ENCODE data around the gene DNAH14.

The DNAH14 gene

DNA sequence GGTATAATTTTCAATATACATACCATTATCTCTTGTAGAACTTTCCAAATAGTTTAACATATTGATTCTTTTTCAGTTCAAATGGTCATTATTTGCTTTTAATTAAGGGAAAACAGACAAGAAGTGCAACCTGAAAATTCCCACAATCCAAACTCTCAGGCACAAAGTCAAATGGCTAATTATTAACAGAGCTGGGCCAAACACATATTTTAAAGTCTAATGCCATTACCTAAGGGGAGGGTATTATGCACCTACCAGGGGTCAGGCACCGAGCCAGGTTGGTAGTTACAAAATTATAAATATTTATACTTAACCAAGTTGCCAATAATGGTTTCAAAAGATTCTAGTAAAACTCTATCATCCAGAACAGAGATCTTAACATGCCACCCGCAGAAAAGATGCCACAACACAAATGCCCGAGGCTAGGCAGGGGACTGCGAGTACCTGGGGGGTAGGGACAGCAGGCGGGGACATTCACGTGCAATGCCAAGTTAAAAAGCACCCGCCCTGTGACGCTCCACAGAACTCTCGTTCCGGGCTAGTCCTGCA is 483.4 kb downstream of the DNAH14 start:
- DNase-seq, result no peak

DNA sequence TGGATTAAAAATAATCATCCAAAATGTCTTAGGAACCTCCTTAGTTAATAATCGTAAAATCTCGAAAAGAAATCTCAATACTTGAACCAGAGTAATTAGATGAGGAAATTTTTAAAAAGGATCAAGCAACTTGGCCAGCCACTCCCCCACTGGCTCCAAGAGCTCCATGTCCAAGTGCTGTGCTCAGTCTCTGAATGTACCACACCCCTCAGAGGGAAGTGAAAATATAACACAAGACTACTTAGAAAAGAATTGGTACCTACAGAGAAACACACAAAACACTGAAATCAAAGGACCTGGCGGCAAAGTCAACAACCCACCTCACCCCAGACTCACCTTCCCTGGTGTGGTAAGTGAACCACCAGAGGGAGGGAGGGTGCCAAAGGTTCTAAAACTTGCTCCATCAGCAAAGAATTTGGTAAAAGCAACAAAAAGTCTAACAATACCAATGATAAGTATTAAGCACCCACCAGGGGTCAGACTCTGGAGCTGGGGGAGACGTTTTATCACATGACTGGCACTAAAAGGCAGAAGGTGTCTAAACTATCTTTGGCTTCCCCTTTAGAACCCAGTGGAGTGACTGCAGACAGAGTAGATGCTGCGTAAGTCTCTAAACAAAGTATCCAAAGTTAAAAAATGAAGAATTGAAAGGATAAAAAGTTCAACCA is 484.4 kb downstream of the DNAH14 start:
- DNase-seq, result no peak

DNA sequence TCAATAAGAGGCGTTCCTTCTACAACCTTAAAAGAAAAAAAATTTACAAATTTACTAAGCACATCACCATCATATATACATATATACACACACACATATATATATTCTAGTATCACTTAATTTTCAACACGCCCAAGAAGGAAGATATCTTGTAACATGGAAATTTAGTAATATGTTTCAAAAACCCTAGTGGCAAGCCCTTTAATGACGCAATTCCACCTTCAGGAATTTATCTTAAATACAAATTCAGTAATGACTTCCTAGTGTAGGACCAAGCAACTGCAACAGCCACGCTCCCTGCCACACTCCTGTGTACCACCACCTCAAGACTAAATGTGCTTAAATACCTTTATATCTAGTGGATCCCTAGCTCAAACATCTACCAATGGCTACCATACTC is 485.8 kb downstream of the DNAH14 start:
- DNase-seq, result no peak

DNA sequence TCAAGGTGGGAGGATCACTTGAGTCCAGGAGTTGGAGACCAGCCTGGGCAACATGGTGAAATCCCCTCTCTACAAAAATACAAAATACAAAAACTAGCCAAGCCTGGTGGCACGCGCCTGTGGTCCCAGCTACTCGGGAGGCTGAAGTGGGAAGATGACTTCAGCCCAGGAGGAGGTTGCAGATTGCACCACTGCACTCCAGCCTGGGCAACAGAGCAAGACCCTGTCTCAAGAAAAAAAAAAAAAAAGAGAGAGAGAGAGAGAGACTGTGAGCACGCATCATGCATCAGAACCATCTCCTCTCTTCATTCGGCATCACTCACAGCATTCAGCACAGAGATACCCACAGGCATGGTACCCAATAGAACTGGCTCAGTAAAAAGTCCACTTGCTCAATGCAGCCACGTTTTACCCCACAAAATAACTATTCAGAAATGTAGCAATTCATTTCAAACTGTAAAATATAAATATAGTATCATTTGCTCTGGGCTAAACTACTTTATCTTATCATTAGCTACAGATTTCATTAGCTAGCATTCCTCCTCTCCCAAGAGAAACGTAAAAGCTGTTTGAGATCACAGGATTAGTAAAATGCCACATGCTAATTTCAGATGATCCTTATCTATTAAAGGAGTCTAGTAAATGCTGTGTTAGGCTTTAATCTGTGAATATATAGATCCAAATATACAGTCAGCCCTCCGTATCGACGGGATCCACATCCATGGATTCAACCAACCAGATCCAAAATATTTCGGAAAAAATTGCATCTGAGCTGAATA is 486.7 kb downstream of the DNAH14 start:
- no peak for DNase-seq

DNA sequence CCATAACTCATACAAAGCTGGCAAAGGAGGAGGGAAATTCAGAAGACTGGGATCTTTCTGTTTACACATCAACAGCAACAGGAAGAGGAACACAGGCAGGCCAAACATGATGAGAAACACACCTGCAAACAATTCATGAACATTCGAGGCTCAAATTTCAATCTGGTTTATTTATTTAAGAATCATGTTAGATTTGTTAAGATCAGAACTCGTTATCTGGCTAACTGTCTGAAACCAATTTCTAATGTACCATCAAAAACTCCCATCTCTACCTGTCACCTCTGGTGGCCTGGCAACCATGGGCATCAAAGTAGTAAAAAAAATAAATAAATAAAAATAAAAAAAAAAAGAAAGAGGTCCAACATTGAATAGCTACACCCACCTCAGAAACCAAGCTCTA is 488.6 kb downstream of the DNAH14 start:
- no peak for DNase-seq

DNA sequence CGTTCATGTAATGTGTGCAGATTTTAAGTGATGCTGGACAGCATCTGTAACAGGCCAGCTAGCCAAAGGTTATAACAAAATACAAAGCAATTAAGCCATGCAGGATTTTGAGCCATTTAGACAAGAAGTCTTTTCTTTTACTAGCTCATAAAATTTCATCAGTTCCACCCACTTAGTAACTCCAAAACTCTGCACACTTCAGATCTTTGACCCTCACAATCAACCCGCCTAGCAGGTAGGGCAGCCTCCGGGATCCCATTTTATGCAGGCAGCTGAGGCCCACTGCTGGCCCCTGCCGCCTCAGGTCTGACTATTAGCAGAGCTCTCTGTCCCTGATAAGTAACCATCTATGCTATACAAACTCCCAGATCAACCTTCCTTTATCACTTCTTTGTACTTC is 489.1 kb downstream of the DNAH14 start:
- DNase-seq, result no peak

DNA sequence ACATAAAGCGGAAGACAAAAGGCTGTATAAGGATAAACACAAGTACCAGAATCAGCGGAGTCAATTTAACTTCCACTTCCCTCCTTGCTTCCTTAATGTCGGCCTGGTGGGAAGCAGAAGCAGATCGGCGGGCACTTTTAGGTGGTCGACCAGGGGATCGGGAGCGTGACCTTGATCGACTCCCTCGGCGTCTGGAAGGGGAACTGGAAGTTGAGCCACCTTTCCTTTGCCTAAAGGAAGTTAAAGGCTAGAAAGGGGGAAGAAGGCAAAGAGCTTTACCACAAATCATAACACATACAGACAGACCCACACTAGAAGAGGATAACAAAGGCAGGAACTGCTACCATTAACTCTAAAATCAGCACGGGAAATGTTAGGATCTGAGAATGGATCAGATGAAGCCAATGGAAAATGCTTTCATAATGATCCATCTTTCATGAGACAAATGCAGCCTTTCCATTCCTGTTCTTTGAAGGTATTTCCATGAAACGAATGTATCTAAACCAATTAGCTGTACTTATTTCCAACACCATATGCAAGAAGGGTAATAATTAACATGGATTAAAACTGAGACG is 492.6 kb downstream of the DNAH14 start:
- no peak for DNase-seq

DNA sequence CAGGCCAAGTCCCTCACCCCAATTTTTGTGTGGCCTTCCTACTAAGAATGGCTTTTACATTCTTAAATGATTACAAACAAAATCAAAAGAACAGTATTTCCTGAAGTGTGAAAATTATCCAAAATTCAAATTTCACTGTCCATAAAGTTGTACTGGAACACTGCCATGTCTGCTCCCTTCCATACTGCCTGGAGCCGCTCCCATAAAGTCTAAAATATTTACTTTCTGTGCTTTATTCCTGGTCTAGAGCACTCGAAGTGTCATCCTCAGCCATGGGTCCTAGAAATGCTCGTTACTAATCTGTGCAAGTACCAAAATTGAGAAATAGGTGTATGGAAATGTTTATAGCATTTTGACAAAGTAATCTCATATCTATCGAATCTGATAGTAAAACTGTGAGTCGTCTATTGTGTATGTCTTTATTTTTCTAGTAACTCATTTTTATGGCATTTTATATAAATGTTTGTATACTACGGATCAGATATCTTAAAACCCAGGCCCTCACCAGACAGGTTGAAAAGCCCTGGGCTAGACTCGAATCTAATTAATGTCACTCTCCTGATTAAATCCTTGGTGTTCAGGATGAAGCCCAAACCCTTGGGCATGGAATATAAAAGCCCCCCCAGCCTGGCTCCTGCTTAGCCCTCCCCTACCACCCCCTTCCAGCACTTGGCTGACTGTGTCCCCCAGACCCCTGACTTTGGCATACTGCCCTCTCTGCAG is 493.5 kb downstream of the DNAH14 start:
- no peak for DNase-seq

DNA sequence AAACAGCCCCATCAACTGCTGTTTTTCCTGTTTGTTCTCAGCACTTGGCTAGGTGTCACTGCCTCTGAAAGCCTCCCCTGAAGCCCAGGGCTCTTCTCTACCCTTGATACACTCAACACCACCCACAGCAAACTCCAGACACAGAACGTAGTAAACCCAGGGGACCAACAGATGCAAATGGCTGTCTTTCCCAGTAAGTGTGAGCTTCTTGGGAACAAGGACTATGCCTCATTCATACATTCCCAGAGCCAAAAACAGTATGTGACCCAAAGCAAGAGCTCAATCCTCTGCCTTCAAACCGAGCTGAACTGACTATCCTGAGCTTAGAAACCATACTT is 494.0 kb downstream of the DNAH14 start:
- no peak for DNase-seq

DNA sequence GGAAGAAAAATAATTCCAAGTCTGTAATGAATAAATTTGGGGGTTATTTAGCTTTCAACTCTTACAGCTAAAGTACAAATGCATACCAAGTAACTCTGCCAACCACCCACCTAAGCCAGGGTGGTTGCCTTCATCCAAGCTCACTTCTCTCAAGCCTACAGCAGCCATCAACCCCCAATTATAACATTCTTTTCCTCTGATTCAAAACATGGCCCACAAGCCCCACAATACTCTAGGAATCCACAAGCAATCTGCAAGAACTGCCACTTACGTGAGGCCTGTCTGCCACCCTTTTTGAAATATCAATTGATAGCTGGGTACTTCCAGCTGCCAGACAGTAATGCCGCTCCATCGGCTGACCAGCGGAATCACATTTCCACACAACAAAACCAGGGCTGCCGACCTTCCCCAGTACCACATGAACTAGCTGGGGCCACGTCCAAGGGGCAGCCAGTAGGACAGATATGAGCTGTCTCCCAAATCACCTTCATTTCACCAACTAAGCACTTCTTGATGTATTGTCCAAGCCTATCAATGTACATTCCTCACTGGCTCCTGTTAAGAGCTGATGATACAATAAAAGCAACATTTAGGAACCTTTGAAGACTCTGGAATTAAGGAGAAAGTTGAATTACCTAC is 495.2 kb downstream of the DNAH14 start:
- DNase-seq, result no peak

DNA sequence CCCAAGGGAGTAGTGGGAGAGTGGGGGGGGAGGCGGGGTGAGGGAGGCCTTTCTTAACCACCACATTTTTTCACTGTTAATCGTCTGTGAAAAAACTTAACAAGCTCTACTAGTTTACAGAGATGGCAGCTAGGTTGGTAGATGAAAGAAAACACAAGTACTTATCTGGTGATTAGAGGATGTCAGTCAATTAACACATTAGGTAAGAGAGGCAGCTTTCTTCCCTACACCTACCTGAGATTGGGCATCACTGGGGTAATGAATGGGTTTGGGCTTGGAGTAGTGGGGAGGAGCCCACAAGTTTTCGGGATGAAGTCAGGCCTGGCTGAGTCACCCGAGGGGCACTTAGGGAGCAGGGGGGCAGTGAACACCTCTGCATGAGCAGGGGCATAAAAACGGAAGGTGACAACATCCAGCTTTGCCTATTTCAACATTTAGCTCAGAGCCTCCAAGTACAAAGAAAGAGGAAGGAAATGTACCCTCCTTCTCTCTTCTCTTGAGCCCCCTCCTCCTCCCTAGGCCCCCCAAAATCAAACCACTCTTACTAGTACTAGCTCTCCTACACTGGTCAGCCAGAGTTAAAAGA is 495.8 kb downstream of the DNAH14 start:
- DNase-seq, result no peak

DNA sequence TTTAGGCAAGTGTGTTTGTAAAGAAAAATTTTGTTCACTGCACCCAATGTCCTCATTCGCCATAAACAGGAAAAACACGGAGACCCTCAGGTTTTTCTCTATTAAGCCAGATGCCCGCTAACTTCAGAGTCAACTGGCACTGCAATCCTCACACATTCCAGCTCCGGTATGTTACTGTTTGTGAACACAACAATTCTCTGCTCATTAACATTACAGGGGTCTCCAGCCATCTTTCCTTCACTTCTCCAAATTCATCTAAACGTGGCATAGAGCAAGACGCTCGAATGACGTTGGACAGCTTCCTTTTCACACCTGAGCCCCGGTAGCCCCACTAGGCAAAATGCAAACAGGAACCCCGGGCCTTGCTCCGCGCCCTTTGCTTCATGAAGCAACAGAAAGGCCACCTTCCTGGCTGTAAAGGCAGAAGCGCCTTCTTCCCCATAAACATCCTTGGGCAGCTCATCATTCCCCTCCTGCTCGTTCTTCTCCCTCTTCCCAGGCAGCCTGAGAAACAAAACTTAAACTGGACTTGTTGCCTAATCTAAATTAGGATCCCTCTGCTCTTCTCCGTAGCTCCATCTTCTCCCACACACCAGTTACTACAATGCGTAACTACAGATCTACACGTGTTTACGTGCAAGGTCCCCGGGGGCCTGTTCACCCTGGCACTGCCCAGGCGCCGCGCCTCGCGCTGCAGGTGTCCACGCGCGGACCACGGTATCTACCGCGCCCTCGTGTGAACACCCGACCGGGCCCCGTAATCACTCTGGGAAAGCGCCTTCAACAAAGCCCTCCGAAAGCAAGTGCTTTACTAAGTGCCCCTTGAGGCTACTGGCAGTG is 497.1 kb downstream of the DNAH14 start:
- DNase-seq, result peak in 3 of 5 donors; percentile 13 to 46 (median 21)

DNA sequence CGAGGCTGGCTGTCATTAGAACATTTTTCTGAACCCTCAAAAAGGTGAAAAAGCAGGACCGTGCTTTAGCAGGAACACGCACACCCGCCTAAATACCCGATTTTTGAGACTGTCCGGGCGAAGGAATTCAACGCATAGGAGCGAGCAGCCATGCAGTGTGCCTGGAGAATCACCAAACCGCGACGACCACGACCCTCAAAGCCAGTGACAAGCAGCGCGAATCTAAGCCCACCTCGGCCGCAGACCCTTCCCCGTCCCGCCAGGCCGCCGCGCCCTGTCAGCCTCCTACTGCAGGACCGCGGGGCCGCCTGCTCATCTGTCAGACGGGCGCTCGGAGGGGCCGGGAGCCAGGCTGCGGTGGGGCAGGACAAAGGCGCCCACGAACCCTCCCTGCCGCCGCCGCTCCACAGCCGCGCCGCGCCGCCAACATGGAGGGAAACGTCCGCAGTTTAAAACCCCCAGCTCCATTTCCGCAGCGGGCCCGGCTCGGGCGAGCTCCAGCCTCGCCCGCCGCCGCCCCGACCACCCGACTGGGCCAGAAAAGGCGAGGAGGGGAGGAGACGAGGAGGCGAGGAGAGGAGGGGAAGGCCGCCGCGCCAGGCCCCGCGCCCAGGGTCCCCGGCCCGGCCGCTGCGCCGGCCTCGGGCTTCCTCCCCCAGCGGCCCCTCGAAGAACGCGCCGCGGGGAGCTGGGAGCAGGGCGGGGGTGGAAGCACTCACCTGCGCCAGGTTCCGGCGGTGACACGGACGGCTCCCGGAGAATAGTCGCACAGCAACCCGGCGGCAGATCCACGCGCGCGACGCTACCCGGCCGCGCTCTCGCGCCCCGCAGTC is 498.0 kb downstream of the DNAH14 start, which contains the start of gene LBR:
Gene LBR, minus strand, starts transcription at position 804 of the 833 bp plus-strand sequence. CDS start 3,963 bp downstream, outside the sequence.
- peak in 2 of 5 donors; percentile 33 to 40 for DNase-seq

DNA sequence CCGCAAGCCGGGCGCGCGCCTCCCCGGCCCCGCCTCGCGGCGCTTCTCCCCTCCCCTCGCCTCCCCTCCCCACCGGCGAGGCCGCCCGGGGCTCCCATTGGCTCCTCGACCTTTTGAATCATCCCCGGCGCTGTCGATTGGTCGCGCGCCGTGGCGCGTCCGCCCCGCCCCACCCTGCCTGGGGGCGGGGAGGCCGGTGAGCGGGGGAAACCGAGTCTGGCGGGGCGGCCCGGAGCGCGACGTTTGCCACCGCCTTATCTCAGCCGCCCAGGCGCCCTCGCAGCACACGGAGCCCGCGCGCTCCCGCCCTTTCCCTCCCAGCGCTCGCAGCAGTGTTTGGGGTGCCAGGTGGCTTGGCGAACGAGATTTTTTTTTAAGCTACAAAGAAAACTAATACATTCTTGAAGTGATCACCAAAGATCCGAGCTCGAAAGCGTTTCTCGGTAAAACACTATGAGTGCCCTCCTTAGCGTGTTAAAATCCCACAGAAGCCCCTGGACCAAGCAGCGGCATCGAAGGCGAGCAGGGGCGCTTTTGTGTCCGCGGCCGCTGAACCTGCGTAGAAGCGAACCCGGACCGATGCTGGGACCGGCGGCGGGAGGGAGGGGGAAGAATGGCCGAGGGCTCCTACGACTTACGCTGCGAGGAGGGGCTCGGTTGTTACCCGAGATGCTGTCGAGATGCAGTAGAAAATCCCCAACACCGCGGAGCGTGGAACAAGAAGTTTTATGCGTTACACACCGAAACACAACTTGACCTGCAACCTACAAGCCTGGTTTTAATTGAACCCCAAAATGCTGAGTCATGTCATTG is 498.8 kb downstream of the DNAH14 start:
- DNase-seq, result peak; percentile 84 to 96 (median 86)

DNA sequence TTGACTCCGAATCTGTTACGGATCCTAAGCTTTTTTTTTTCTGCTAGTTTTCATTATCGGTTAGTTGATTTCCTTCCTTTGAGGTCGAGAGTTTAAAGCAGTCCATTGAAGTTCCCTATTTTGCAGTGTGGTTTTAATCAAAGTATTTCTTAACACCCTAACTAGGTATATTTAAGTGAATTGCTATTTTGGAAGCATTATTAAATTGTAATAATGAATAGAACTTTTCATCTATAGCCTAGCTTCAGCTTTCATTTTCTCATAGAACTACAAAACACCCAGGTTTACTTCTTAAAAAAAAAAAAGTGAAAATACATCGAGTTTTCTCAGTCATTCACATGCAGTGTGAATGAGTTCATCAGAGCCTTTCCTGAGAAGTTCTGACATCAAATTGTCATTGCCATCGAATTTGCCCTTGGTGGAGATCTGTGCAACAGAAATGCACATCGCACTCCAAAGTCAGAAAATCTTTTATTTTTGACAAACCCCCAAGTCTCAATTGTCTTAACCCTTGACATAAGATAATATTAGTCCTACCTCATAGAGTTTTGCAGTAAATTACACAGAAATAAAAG is 499.5 kb downstream of the DNAH14 start:
- DNase-seq, result no peak

DNA sequence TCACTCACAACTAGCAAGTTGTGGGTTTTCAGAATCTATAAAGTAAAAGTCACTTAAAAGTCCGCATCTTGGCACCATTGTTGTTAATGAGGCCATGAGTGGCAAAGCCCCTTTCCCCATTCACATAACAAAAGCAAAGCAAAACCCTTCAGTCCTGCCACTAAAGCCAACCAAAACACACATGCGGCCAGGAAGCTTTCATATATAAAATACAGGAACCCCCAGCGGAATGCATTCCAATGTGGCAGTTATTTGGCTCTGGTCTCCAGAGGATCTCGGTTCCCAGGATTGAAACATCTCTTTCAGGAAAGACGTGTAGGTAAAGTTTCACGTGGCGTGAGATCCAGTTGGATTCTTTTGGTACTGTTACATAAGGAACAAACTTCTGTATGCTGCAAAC is 500.8 kb downstream of the DNAH14 start:
- no peak for DNase-seq

DNA sequence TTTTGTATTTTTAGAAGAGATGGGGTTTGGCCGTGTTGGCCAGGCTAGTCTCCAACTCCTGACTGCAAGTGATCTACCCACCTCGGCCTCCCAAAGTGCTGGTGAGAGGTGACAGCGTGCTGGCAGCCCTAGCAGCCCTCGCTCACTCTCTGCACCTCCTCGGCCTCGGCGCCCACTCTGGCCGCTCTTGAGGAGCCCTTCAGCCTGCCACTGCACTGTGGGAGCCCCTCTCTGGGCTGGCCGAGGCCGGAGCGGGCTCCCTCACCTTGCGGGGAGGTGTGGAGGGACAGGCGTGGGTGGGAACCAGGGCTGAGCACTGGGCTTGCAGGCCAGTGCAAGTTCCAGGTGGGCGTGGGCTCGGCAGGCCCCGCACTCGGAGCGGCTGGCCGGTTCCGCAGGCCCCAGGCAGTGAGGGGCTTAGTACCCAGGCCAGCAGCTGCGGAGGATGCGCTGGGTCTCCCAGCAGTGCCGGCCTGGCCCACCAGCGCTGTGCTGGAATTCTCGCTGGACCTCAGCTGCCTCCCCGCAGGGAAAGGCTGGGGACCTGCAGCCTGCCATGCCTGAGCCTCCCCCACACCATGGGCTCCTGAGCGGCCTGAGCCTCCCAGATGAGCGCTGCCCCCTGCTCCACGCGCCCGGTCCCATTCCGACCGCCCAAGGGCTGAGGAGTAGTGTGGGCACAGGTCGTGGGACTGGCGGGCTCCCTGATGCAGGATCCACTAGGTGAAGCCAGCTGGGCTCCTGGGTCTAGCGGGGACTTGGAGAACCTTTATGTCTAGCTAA is 501.8 kb downstream of the DNAH14 start:
- no peak for DNase-seq

DNA sequence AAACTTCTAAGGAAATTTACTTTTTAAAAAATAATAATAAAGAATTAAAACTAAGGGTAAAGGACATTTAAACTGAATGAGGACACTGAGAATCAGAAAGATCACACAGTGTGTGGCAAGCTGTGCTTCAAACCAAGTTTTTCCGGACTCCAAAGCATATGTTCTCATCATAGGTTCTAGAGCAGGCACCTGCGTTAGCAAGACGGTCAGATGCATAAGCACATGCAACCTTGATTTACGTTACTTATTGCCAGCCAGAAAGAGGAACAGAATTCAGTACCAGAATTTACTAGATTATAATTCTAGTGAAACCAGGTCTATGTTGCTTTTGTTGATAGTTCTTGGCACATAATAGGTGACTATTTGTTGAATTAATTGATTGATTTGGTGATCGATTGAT is 504.6 kb downstream of the DNAH14 start:
- no peak for DNase-seq
